Measurements from ENCODE around the gene PEMT. TPM values are rescaled to one million over a fixed set of nuclear protein-coding genes. Genes with fewer than 3 reads are reported as not detected.

The PEMT gene
- total and polyA plus RNA-seq, 9 of the 15 experiments (the other 6 are each of a cell fraction or from before 2014, with no cell fraction given): 1.4 to 36.4 (median 13.6) TPM

DNA sequence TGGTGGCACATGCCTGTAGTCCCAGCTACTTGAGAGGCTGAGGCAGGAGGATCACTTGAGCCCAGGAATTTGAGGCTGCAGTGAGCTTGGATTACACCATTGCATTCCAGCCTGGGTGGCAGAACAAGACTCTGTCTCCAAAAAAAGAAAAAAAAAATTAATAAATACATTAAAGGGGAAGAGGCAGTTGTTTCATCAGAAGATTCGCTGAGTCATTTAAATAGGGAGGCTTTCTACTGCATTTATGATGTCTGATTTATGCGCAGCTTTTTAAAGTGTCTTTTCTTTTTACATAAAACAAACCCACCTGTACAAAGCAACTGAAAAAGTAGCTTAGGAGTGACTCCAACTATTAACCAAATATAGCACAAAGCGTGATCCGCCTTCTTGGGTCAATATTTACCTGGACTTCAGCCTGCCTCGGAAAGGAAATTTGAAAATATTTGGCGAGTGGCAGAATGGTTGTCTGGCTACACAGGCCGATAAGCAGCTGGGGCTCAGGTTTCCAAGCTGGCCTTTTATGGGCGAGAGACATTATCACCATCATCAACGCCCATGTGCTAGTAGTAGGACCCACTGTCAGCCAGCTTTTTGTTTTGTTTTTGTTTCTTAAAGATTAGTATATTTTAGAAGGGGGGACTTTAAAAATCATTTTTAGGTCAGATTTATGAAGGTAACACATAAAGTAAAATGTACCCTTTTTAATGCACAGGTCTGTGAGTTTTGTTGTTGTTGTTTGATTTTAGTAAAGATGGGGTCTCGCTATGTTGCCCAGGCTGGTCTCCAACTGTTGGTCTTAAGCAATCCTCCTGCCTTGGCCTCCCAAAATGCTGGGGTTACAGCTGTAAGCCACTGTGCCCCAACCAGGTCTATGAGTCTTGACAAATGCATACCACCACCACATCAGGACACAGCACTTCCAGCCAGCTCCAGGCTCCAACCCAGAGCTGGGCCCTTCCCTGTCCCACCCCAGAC is 52.8 kb downstream of the PEMT start (continued):
- TF ChIP-seq, protein P1, sequence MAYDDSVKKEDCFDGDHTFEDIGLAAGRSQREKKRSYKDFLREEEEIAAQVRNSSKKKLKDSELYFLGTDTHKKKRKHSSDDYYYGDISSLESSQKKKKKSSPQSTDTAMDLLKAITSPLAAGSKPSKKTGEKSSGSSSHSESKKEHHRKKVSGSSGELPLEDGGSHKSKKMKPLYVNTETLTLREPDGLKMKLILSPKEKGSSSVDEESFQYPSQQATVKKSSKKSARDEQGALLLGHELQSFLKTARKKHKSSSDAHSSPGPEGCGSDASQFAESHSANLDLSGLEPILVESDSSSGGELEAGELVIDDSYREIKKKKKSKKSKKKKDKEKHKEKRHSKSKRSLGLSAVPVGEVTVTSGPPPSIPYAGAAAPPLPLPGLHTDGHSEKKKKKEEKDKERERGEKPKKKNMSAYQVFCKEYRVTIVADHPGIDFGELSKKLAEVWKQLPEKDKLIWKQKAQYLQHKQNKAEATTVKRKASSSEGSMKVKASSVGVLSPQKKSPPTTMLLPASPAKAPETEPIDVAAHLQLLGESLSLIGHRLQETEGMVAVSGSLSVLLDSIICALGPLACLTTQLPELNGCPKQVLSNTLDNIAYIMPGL (CRISPR knock-in tag; IDR thresholded peaks at IDR 0.05): no peak
- TF ChIP-seq MAFG (tag; conservative IDR thresholded peaks at IDR 0.05): peak; percentile 93
- TF ChIP-seq, protein P2, sequence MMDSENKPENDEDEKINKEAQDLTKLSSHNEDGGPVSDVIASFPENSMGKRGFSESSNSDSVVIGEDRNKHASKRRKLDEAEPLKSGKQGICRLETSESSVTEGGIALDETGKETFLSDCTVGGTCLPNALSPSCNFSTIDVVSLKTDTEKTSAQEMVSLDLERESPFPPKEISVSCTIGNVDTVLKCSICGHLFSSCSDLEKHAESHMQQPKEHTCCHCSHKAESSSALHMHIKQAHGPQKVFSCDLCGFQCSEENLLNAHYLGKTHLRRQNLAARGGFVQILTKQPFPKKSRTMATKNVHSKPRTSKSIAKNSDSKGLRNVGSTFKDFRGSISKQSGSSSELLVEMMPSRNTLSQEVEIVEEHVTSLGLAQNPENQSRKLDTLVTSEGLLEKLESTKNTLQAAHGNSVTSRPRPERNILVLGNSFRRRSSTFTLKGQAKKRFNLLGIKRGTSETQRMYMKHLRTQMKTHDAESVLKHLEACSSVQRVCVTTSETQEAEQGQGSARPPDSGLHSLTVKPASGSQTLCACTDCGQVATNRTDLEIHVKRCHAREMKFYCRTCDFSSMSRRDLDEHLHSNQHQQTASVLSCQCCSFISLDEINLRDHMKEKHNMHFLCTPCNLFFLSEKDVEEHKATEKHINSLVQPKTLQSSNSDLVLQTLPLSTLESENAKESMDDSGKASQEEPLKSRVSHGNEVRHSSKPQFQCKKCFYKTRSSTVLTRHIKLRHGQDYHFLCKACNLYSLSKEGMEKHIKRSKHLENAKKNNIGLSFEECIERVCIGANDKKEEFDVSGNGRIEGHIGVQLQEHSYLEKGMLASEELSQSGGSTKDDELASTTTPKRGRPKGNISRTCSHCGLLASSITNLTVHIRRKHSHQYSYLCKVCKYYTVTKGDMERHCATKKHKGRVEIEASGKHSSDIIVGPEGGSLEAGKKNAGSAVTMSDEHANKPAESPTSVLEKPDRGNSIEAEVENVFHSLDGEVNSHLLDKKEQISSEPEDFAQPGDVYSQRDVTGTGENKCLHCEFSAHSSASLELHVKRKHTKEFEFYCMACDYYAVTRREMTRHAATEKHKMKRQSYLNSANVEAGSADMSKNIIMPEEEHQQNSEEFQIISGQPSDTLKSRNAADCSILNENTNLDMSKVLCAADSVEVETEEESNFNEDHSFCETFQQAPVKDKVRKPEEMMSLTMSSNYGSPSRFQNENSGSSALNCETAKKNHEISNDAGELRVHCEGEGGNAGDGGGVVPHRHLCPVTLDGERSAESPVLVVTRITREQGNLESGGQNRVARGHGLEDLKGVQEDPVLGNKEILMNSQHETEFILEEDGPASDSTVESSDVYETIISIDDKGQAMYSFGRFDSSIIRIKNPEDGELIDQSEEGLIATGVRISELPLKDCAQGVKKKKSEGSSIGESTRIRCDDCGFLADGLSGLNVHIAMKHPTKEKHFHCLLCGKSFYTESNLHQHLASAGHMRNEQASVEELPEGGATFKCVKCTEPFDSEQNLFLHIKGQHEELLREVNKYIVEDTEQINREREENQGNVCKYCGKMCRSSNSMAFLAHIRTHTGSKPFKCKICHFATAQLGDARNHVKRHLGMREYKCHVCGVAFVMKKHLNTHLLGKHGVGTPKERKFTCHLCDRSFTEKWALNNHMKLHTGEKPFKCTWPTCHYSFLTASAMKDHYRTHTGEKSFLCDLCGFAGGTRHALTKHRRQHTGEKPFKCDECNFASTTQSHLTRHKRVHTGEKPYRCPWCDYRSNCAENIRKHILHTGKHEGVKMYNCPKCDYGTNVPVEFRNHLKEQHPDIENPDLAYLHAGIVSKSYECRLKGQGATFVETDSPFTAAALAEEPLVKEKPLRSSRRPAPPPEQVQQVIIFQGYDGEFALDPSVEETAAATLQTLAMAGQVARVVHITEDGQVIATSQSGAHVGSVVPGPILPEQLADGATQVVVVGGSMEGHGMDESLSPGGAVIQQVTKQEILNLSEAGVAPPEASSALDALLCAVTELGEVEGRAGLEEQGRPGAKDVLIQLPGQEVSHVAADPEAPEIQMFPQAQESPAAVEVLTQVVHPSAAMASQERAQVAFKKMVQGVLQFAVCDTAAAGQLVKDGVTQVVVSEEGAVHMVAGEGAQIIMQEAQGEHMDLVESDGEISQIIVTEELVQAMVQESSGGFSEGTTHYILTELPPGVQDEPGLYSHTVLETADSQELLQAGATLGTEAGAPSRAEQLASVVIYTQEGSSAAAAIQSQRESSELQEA (IDR thresholded peaks at IDR 0.05; ENCODE audit: low read depth): no peak
- TF ChIP-seq, protein P3, sequence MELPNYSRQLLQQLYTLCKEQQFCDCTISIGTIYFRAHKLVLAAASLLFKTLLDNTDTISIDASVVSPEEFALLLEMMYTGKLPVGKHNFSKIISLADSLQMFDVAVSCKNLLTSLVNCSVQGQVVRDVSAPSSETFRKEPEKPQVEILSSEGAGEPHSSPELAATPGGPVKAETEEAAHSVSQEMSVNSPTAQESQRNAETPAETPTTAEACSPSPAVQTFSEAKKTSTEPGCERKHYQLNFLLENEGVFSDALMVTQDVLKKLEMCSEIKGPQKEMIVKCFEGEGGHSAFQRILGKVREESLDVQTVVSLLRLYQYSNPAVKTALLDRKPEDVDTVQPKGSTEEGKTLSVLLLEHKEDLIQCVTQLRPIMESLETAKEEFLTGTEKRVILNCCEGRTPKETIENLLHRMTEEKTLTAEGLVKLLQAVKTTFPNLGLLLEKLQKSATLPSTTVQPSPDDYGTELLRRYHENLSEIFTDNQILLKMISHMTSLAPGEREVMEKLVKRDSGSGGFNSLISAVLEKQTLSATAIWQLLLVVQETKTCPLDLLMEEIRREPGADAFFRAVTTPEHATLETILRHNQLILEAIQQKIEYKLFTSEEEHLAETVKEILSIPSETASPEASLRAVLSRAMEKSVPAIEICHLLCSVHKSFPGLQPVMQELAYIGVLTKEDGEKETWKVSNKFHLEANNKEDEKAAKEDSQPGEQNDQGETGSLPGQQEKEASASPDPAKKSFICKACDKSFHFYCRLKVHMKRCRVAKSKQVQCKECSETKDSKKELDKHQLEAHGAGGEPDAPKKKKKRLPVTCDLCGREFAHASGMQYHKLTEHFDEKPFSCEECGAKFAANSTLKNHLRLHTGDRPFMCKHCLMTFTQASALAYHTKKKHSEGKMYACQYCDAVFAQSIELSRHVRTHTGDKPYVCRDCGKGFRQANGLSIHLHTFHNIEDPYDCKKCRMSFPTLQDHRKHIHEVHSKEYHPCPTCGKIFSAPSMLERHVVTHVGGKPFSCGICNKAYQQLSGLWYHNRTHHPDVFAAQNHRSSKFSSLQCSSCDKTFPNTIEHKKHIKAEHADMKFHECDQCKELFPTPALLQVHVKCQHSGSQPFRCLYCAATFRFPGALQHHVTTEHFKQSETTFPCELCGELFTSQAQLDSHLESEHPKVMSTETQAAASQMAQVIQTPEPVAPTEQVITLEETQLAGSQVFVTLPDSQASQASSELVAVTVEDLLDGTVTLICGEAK (IDR thresholded peaks at IDR 0.05): no peak
- TF ChIP-seq, protein P3 (CRISPR knock-in tag; IDR thresholded peaks at IDR 0.05): no peak
- TF ChIP-seq SLC30A9 (CRISPR knock-in tag; IDR thresholded peaks at IDR 0.05): no peak
- TF ChIP-seq ATF7 (IDR thresholded peaks at IDR 0.05): no peak

Data from K562 (cell line).